Islet of Langerhans (tissue), 1 donor: Measurements from ENCODE around the gene ATP6V1G2.

Experiments used
- FAIRE-seq: peaks from one replicate; lab custom pipeline; 2011; peaks lifted over from hg19 to GRCh38; lab: Jason Lieb, UNC

ATP6V1G2 gene

DNA sequence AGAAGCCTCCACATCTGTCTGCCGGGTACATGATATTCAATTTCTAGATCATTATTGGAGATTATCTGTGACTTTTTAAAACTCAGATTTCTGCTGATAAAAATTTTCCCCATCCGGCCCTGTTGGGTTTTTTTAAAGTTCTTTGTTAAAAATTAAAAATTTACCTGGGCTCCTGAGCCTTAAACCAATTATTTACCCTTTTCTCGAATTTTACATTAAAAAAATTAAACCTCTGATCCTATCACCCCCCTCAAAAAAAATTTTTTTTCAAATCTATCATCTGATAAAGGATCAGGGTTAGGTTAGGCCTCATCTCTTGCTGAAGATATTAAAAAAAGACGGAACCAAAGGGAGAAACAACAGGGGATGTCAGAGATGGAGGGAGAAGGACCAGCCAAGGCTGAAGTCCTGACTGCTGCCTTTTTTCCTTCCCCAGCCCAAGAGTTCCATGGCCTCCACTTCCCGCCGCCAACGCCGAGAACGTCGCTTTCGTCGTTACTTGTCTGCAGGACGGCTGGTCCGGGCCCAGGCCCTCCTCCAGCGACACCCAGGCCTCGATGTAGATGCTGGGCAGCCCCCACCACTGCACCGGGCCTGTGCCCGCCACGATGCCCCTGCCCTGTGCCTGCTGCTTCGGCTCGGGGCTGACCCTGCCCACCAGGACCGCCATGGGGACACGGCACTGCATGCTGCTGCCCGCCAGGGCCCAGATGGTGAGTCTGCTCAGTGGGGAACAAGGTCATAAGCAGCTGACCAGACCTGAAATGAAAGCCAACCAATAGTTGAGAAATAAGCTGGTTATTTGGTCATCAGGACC lies 1.5 kb upstream of the ATP6V1G2 start:
- FAIRE-seq: no peak

DNA sequence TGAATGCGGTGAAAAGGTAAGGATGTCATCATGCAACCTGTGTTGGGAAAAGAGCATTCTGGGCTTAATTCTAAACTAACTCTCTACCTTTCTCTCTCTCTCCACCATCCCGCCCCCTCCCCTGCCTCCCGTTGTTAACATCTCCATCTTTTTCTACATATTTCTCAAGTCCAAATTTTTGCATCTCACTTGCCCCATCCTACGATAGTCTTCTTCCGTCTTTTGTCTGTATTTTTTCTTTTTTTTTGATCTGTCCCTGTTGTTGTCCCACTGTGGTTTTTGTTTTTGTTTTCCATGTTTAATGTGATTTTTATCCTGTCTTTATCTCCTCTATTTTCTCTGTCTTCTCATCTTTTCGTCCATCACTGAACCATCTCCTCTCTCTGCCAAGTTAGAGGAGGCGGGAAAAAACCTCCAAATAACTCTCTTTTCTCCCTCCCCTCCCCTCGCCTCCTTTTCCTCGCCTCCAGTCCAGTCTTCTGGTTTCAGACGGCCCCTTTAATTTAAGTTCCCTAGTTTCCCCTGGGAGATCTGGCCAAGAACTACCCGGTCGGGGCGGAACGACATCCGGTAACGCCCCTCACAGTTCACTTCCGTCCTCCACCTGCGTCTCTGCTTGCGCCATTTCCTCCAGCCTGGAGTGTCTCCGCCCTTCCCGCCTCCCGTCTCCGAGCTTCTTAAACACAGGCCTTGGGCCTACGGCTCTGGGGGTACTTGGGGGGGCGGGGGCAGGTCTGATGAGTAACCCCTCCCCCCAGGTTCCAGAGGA lies 734 bp upstream of the ATP6V1G2 start, which contains the start of gene NFKBIL1:
Gene NFKBIL1, plus strand, starts transcription at position 651 of the 769 bp plus-strand sequence. Its CDS starts 87 bp downstream, at position 738.
- FAIRE-seq: peak; percentile 77

DNA sequence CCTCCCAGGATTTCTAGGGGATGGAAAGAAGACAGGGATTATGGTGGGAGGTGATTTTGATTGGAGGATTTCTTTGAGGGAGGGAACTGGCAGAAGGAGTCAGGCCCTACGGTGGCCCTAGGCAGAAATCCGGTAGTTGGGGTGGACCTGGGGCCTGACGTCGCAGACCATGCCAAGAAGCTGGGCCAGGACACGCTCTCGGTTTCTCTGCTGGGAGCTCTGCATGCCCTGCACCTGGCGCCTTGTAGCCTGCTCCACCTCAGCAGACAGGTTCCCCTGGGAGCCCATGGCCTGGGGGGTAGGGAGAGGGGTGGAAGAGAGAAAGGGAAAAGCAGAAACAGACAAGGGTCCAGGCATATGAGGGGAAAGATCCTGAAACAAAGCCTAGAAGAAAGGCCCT lies 1.1 kb downstream of the ATP6V1G2 start:
- FAIRE-seq: no peak

DNA sequence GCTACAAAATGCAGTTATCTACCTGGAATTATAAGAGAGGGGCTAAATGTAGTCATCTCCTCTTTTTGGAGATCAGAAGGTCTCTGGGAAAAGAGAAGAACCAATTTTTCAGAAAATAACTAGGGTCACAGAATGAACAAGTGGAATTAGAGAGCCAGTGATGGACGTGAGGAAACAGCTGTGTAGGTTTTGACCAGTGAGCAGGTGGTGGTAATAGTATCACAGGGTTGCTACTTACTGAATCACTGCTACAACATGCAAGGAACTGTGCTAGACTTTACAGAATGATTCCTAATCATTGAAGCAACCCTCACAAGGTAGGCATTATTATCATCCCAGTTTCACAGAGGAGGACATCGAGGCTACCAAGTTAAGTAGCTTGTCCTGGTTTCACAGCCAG lies 1.7 kb downstream of the ATP6V1G2 start:
- no peak for FAIRE-seq

DNA sequence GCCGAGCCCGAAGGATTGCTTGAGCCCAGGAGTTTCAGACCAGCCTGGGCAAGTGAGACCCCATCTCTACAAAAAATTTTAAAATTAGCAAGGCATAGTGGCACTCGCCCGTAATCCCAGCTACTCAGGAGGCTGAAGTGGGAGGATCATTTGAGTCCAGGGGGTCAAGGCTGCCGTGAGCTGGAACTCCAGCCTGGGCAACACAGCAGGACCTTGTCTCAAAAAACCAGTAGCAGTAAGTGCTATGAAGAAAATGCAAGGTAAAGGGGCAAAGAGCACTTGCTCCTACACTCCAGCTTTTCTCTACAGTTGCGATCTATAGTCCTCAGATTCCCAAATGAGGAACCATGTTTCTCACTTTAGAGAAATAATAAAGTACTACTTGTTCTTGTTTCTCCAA lies 2.8 kb downstream of the ATP6V1G2 start:
- FAIRE-seq: no peak

DNA sequence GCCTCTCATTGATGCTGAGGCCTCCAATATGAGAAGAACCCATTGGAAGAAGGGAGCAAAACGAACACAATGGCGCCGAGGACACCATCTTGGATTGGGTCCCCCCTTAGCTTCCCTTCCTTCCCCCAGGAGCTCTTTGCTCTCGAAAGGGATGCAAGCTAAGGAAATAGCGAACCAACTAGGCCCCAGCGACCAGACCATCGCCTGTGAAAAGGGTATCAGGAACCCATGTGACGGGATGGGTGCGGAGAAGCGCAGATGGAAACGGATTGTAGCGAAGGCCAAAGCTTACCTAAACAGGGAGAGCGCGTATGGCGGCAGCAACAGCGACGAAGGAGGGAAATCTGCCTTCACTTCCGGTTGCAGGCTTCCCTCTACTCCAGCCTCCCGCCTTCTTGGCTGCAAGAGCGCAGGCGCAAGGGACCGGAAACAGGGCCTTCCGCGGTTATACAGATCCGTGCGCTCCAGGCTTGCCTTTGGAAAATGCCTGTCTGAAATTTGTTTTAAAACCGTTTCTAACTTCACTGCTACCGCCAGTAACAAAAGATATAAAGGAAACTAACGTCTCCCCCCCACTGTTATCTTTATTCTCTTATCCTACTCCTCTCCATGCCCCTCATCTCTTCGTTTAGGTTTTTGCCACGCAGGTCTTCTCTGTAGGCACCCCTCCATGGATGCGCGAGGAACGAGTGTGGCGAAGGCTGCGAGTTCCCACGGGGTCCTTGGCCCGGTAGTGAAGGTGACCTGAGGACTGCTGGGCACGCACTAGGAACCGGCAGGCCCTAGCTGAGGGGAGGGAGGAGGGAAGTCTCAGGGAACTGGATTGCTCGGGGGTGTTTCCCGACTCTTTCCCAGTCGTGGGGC lies 4.5 kb downstream of the ATP6V1G2 start, which contains the start of gene DDX39B:
Gene DDX39B, minus strand, starts transcription at position 346 of the 864 bp plus-strand sequence. CDS start 1,471 bp downstream, outside the sequence.
- no peak for FAIRE-seq

DNA sequence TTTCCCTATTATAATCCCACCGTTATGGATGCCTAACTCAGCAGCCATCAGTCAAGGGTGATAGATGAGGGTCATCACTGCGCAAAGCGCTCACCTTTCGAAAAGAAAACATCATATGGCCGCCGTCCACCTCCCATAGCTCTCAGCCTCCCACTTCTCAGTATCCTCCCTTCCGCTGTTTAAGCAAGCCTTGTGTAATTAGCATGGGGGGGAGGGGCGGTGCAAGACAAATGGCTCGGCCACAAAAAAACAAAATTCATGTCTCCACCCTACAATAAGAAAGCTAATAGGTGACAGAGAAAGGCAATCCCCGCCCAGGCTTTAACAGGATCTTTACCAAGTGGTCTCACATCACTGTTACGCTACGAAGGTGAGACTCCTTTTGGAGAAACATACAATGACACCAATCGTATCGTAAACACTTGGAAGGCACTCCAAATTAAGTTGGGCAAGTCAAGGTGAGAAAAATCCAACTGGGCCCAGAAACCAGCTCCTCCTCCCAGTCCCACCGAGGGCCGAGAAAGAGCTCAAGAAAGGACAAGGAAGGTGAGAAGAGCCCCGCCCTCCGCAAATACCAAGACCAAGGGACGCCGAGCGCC lies 5.2 kb downstream of the ATP6V1G2 start:
- no peak for FAIRE-seq

DNA sequence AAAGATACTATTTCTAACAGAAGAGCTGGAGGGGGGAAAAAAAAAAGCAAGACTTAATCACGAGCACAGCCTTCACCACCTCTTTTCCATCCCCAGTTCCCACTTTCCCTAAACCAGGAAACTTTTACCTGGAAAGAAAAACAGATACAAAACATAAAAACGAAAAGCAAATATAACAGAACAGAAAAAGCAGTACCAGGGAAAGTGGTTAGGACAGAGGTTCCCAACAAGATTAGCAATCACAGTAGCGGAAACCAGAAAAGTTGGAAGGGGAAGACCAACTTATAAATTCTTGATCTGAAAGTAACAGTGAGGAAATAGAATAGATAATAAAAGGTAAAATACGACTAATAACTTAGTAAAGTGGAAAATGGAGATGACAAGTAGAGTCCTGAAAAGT lies 5.8 kb downstream of the ATP6V1G2 start:
- FAIRE-seq: no peak

DNA sequence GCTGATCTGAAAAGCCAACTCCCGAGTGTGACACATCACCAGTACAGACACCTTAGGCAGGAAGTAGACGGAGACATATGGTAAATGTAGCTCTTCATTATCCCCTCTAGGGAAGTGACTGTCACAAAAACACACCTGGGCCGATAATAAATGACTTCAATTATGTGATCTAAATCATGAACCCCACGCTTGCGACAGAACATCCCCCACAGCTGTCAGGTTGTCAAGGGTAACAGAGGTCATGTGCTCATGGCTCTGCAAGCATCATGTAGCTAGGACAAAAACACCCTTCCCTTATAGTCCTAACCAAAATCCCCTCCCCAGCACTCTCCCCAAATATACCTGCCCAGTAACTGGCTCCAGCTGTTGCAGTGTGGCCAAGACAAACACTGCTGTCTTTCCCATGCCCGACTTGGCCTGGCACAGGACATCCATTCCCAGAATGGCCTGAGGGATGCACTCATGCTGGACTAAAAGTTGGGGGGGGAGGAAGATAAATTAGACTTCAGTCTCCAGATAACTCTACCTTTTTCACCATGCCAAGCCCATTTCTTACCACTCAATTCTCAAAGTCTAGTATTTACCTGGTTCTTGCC lies 7.5 kb downstream of the ATP6V1G2 start:
- no peak for FAIRE-seq

DNA sequence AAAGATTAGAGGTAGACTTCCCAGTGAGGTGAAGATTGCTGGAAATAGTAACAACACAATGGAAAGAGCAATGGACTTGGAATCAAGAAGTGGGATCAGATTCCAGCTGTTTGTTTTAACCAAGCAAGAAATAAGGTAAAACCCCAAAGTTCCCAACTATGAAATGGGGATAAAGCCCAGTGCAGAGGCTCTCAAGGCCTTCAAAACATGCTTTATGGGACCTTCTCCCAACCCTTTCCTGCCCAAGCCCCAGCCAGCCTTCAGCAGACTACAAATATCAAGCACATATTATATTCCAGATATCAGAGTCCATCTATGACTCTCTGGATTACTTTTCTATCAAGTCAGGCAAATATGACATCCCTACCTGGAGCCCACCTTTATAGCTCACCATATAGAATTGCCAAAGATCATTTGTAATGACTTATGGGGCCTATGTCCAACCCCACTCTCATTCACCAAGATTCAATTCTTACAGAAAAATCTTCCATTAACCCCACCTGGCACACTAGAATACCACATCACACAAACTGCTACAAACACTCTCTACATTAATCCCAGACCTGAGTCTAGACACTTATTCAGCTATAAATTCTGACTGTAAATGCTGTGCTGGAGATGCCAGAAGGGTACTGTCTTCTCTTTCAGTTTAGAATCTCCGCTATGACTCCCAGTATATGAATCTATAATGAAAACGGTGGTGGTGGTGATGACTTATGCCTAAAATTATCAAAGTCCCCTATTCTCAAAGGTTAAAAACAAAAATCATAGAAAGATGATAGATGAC lies 10.7 kb downstream of the ATP6V1G2 start:
- no peak for FAIRE-seq

DNA sequence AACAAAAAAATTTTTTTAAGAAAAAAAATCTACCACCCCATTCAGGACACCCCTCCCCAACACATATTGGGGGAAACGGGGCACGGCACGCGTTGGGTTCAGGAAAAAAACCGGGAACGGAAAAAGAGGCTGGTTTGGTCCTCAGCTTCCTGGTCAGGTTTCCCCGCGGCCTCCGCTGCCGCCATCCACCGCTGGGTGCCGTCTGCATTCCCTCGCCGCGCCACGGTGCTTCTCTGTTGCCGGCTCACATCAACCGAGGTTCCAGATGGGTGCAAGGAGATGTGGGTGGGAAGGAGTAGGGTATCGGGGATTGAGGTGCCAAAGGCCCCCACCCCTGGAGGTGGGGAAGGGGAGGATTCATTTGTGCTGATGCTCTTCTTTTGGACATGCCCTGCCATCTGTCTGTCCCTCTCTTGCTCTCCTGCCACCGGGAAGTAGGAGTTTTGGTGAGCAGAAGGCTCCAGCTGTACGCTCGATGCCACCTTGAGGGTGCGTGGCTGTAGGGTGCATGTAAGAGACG lies 11.8 kb downstream of the ATP6V1G2 start:
- no peak for FAIRE-seq

DNA sequence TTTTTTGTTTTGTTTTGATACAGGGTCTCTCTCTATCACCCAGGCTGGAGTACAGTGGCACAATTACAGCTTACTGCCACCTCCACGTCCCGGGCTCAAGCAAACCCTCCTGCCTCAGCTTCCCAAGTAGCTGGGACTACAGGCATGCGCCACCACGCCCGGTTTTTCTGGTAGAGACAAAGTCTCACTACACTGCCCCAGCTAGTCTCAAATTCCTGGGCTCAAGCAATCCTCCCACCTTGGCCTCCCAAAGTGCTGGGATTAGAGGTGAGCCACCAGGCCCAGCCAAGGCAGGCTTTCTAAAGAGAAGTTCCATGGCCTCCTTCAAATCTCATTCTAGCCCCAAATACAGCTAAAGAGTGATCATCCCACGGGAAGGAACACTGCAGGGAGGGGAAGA lies 12.4 kb downstream of the ATP6V1G2 start:
- no peak for FAIRE-seq

DNA sequence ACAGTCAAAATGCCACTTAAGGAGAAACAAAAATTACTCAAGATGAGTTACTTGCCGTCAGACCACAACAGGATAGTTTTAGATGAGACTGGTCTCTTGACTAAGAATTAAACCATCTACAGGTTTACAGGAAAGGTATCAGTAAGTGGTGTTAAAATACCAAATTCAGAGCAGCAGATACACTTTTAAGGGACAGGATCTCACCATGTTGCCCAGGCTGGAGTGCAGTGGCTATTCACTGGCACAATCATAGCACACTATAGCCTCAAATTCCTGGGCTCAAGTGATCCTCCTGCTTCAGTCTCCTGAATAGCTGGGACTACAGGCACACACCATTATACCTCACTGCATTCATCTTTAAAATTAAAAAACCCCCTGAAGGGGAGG lies 13.0 kb downstream of the ATP6V1G2 start:
- FAIRE-seq: no peak

DNA sequence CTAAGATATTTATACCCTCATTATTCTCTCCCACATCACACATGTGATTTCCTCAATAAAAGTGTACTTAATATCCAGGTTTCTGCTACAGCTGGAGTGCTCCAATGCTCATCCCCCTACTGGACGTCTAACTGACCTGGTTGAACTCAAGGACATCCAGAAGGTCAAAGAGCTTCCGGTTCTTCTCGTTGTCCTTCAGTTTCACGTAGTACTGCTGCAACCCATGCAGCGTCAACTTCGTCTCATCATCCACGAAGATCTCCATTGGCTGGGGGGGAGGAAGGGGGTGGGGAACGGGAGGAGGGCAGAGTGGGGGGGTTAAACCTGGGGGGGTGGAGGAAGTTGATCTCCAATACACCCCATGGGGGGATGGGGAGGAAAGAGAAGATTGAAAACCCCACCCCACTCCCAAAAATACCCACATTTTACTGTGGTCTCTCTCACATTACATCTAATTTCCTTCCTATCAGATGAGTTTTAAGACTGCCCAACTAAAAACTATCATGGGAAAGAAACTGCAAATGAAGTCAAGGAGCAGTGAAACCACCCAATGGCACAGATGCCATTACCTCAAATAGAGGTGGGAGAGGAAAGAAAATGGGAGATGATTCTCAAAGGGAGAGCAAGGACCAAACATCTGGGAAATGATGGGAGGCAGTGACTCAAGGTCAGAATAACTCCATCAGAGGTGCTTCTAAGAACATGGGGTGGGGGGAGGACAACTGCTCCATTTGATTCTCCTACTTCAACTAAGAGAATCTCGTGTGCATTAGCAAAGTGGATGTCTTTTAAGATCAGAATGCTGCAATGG lies 13.6 kb downstream of the ATP6V1G2 start:
- no peak for FAIRE-seq

DNA sequence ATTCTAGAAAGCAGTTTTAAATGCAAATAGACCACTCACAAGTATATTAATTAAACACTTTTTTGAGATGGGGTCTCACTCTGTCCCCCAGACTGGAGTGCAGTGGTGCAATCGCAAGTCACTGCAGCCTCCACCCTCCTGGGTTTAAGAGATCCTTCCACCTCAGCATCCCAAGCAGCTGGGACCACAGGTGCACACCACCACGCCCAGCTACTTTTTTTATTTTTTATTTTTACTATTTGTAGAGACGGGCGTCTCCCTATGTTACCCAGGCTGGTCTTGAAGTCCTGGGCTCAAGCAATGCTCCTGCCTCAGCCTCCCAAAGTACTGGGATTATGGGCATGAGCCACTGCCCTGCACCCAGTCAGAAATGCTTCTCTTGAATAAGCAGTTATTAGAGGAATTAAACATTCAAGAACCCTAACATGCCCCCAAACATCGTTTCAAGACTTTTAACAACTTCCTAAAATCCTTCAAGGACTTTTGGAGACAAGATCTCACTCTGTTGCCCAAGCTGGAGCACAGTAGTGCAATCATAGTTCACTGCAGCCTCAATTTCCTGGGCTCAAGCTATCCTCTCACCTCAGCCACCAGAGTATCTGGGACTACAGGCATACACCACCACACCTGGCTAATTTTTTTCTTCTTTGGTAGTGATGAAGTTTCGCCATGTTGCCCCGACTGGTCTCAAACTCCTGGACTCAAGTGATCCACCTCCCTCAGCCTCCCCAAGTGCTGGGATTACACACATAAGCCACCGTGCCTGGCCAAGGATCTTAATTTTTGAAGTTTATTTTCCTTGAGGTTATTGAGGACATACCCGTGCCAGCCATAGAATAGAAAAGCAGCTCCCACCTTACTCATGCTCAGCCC lies 14.4 kb downstream of the ATP6V1G2 start:
- no peak for FAIRE-seq

DNA sequence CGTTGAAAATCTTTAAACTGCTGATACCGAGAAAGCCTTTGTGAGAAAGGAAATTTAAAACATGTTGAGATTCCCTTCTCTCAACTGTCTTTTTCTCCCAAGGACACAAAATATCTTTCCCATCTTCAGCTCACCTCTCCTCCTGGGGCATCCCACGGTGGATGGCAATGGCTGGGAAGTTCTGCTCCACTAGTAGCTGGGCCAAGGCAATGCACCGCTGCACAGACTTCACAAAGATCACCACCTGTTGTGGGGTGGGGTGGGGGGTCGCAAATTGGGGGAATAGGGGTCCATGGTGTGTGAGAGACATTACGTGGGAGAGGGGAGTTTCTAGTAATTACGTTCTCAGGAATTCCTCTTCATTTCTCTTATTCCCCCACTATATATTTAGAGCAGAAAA lies 15.2 kb downstream of the ATP6V1G2 start:
- no peak for FAIRE-seq

DNA sequence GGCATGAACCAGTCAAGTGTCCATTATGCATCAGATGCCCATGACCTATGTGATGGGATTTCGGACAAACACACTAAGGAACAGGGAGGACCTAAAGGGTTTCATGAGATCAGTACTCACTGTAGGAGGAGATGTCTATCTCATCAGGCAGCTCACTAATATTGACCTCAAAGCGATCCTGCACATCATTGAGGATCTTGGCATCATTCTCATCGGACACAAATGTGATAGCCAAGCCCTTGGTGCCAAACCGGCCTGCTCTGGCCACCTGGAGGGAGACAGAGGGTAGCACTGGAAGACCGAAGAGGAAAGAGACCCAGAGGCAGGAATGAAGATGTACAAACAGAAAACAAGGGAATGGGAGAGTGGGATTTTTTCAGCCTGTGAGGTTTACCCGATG lies 15.7 kb downstream of the ATP6V1G2 start:
- no peak for FAIRE-seq

DNA sequence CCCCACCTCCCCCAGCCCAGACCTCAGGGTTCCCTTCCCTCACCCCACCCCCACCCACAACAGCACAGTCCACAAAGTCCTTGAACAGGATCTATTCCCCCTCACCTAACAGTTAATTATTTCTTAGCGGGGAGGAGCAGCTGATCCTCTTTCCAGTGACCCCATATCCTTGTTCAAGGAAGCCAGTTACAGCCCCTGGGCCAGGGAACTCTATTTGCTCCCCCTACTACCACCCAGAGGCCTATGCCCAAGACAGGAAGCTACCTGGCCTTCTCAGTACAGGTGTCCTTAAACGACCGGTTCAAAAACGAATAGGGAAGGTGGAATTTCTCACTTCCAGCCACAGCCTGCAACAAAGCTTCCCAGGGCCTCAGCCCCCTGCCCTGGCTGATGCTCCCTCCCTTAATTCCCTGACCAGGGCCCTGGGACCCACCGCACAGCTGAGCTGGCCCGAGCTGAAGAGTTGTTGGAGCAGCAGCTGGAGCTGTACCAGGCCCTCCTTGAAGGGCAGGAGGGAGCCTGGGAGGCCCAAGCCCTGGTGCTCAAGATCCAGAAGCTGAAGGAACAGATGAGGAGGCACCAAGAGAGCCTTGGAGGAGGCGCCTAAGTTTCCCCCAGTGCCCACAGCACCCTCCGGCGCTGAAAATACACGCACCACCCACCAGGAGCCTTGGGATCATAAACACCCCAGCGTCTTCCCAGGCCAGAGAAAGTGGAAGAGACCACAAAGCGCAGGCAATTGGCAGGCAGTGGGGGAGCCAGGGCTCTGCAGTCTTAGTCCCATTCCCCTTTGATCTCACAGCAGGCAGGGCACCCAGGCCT lies 16.9 kb downstream of the ATP6V1G2 start:
- no peak for FAIRE-seq
